Measurements from ENCODE around the gene KERA. TPM values are rescaled to one million over a fixed set of nuclear protein-coding genes. Genes with fewer than 3 reads are reported as not detected.

Gene KERA
- total and polyA plus RNA-seq, 2 of the 4 experiments (the other 2 are of a cell fraction), result not detected

- no peak for TF ChIP-seq USF2 (IDR thresholded peaks at IDR 0.05; ENCODE audit: low read depth, low read length)
- no peak for TF ChIP-seq RFX5 (IDR thresholded peaks at IDR 0.05; ENCODE audit: low read depth, low read length)
- no peak for TF ChIP-seq MAZ (IDR thresholded peaks at IDR 0.05; ENCODE audit: borderline replicate concordance, low read depth, low read length)
- no peak for TF ChIP-seq RAD21 (IDR thresholded peaks at IDR 0.05; ENCODE audit: low read length)
- TF ChIP-seq NFE2L2 (IDR thresholded peaks at IDR 0.05; ENCODE audit: low read depth, low read length), result no peak
- H2BK15ac ChIP-seq (ENCODE audit: low read depth, low read length), result no peak overlapping the region
- in situ Hi-C loops (cut with MboI; ENCODE audit: low sequenced_read_pairs), result no loop called here
- no peak overlapping the region for H3K56ac ChIP-seq (ENCODE audit: extremely low read depth, insufficient read depth, low read length)
- H3K4me3 ChIP-seq (ENCODE audit: insufficient read depth, low read depth, low read length), result no peak overlapping the region
- H4K20me1 ChIP-seq (ENCODE audit: insufficient read depth, low read length), result no peaks in the 10 kb centered on the region
- no peak overlapping the region for H2AK9ac ChIP-seq (replicated peaks; ENCODE audit: low read depth, low read length, poor library complexity)
- CTCF ChIA-PET, result interaction anchor here (0.5 kb wide), 1 partner anchor 947 kb away, joined by 4 read pairs; no protein-coding TSS in a partner anchor
- H2AFZ ChIP-seq (replicated peaks; ENCODE audit: low read length, poor library complexity), result no peak overlapping the region
- H3K27ac ChIP-seq (ENCODE audit: insufficient read depth, low read length), result no peak overlapping the region
- POLR2A ChIA-PET (ENCODE audit: unreplicated experiment), result no interaction called here
- H3K14ac ChIP-seq (replicated peaks; ENCODE audit: low read depth, low read length), result no peak overlapping the region
- H2BK5ac ChIP-seq (ENCODE audit: low read depth, low read length, poor library complexity, severe bottlenecking), result no peak overlapping the region
- dilution Hi-C loops (cut with HindIII; ENCODE audit: low sequenced_read_pairs, unreplicated experiment), result no loop called here
- H3K79me1 ChIP-seq (ENCODE audit: low read depth in 1 of 2, low read length in 2 of 2), result no peaks in the 10 kb centered on the region
- no peak overlapping the region for H2BK120ac ChIP-seq (ENCODE audit: low read depth, low read length)
- no peak overlapping the region for H3K4ac ChIP-seq (ENCODE audit: low read depth, low read length)
- H3K9me1 ChIP-seq (ENCODE audit: insufficient read depth, low read length), result no peaks in the 10 kb centered on the region
- DNase-seq (no peak), ATAC-seq (ENCODE audit: low read depth) (no peak)
- intact Hi-C loops (cut with micrococcal nuclease), result no loop called here
- WGBS, 2 experiments (ENCODE audit: extremely low coverage in 2 of 2, insufficient read length in 1 of 2), result 80% methylated on average over 1 of the region's 1 CpG; no CpG with 5 or more reads in 1 of the 2 experiments
- H3K23ac ChIP-seq (ENCODE audit: low read depth, low read length), result no peak overlapping the region
- H2BK20ac ChIP-seq (ENCODE audit: low read depth, low read length), result no peak overlapping the region
- H4K8ac ChIP-seq (ENCODE audit: low read depth in 2 of 2, low read length in 2 of 2), result no peak overlapping the region
- no peaks in the 10 kb centered on the region for H3K4me1 ChIP-seq (ENCODE audit: control insufficient read depth, insufficient read depth, low read length)
- H3K9me3 ChIP-seq (ENCODE audit: control insufficient read depth, insufficient read depth, low read length), result no peaks in the 10 kb centered on the region
- H4K5ac ChIP-seq (ENCODE audit: low read depth, low read length), result no peak overlapping the region
- no peak overlapping the region for H3K4me2 ChIP-seq (ENCODE audit: low read depth, low read length)
- H2AK5ac ChIP-seq (ENCODE audit: low read depth, low read length), result no peak overlapping the region
- H3K18ac ChIP-seq (ENCODE audit: low read depth, low read length), result no peak overlapping the region
- H3K9ac ChIP-seq (ENCODE audit: low read depth, low read length), result no peak overlapping the region
- H4K91ac ChIP-seq (ENCODE audit: insufficient read depth, low read depth, low read length), result no peak overlapping the region
- no peaks in the 10 kb centered on the region for H3K36me3 ChIP-seq (ENCODE audit: control insufficient read depth, insufficient read depth, low read length)
- no peaks in the 10 kb centered on the region for H3K27me3 ChIP-seq (ENCODE audit: control insufficient read depth, insufficient read depth, low read length)
- BruUV-seq (replicated peaks), result no TSS peak
These were observed 17.0 kb upstream of the KERA start for GRCh38 chr12:91074851-91075250.

All from IMR-90 (cell line).